Esophagus squamous epithelium (tissue), 5 donors: ENCODE results near the gene ANK3. TPM values are rescaled to one million over a fixed set of nuclear protein-coding genes. Genes with fewer than 3 reads are reported as not detected.

Source experiments
- DNase-seq: peaks from one replicate; lab custom pipeline; 2025; lab: John Stamatoyannopoulos, UW
- H3K27ac ChIP-seq, 4 donors: fragments of 200-600 bp; sonication (generic); one replicate each; pipeline ENCODE4 v1.5.1; 2016 to 2019; ENCODE audit warnings: mild to moderate bottlenecking in 1 of 4
- H3K27me3 ChIP-seq, 4 donors: fragments of 200-600 bp; sonication (generic); 1 replicate in 3 of 4; 2 replicates in 1 of 4; pipeline versions ENCODE4 v1.5.1 to v1.6.0; 2017 to 2021; ENCODE audit warnings: antibody characterized with exemption in 1 of 4
- H3K36me3 ChIP-seq, 3 donors: fragments of 200-600 bp; sonication (generic); one replicate each; pipeline ENCODE4 v1.5.1; 2016 to 2019
- H3K4me1 ChIP-seq, 3 donors: fragments of 200-600 bp; sonication (generic); one replicate each; pipeline ENCODE4 v1.5.1; 2017 to 2019
- H3K4me3 ChIP-seq, 4 donors: fragments of 200-600 bp; sonication (generic); 1 replicate in 3 of 4; 2 replicates in 1 of 4; pipeline ENCODE4 v1.5.1; 2016 to 2019; ENCODE audit warnings: mild to moderate bottlenecking in 2 of 4, moderate library complexity in 1 of 4
- H3K9me3 ChIP-seq, 3 donors: fragments of 200-600 bp; sonication (generic); one replicate each; pipeline ENCODE4 v1.5.1; 2016 to 2019
- POLR2A ChIP-seq, 4 donors: fragments of 450-650 bp; IDR thresholded peaks; one replicate each; pipeline ENCODE4 v1.6.1; 2017; ENCODE audit warnings: antibody characterized with exemption in 4 of 4, mild to moderate bottlenecking in 4 of 4, moderate library complexity in 3 of 4
- WGBS, 2 donors: methylation state at CpG; one replicate each; pipeline ENCODE4 v1.1.5; 2018; 5-methylcytosine and 5-hydroxymethylcytosine counted together
- intact Hi-C: fragments of 100-400 bp; cut with DNase I; formaldehyde crosslinking; loops from one replicate; pipeline ENCODE4 v1.15.0; 2022
- total RNA-seq, 4 donors: library from RNA; depleted of rRNA; stranded (reverse); fragments of >200 nt; gene quantifications; one replicate each; pipeline ENCODE4 v1.1.0, GENCODE V29; 2016
- TF ChIP-seq, protein P1 (sequence below), 6 experiments: fragments of 450-650 bp in 4 of 6; fragments of 200-600 bp in 2 of 6; sonication (generic) in 2 of 6; IDR thresholded peaks; one replicate each; pipeline ENCODE4 v1.5.1; 2016 to 2019; ENCODE audit warnings: antibody characterized with exemption in 6 of 6, mild to moderate bottlenecking in 4 of 6, moderate library complexity in 4 of 6
- donor health status: DM: yes; HTN: yes; CAD: no.

Gene ANK3
- total RNA-seq, 4 donors from 2014 or later, result 23.1 to 59.1 (median 33.0) TPM

DNA sequence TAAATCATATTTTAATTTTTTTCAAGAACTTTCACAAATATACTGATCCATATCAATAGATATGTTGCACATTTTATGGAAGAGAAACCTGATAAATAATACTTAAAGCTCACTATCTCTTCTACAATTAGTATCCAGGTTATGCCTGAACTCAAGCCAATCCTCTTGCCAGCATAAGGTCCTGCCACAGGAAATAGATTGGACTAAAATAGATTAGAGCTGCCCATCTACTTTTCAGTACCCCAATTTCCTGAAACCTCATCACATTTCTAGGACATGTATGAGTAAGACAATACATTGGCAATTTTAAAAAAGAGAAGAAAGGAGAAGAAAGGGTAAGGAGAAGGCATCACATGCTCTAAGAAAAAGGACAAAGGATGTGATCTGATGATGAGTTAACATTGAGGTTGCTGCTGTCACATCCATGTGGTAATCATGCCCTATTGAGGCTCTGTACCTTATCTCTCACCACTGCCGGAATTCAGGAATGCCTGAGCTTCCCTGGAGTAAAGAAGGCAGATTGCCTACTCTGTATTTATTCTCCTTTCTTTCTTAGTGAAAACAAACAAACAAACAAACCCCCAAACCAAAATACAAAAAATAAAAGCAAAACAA, 199.7 kb downstream of the ANK3 start:
- no peaks in the 10 kb centered on the region for H3K4me1 ChIP-seq
- no peaks in the 10 kb centered on the region for H3K27me3 ChIP-seq
- DNase-seq, result no peak
- TF ChIP-seq, protein P1, sequence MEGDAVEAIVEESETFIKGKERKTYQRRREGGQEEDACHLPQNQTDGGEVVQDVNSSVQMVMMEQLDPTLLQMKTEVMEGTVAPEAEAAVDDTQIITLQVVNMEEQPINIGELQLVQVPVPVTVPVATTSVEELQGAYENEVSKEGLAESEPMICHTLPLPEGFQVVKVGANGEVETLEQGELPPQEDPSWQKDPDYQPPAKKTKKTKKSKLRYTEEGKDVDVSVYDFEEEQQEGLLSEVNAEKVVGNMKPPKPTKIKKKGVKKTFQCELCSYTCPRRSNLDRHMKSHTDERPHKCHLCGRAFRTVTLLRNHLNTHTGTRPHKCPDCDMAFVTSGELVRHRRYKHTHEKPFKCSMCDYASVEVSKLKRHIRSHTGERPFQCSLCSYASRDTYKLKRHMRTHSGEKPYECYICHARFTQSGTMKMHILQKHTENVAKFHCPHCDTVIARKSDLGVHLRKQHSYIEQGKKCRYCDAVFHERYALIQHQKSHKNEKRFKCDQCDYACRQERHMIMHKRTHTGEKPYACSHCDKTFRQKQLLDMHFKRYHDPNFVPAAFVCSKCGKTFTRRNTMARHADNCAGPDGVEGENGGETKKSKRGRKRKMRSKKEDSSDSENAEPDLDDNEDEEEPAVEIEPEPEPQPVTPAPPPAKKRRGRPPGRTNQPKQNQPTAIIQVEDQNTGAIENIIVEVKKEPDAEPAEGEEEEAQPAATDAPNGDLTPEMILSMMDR (IDR thresholded peaks at IDR 0.05), result no peak
- no peak for TF ChIP-seq POLR2A (IDR thresholded peaks at IDR 0.05)
- H3K27ac ChIP-seq, result no peak overlapping the region
- no peak overlapping the region for H3K4me3 ChIP-seq
- intact Hi-C loops, result no loop called here
- 89 to 93% methylated on average over 1 of the region's 1 CpG for WGBS, 2 donors
- H3K36me3 ChIP-seq, result peaks cover 0 to 62% (median 0%) of the 10 kb centered on the region in 3 donors
- no peaks in the 10 kb centered on the region for H3K9me3 ChIP-seq

DNA sequence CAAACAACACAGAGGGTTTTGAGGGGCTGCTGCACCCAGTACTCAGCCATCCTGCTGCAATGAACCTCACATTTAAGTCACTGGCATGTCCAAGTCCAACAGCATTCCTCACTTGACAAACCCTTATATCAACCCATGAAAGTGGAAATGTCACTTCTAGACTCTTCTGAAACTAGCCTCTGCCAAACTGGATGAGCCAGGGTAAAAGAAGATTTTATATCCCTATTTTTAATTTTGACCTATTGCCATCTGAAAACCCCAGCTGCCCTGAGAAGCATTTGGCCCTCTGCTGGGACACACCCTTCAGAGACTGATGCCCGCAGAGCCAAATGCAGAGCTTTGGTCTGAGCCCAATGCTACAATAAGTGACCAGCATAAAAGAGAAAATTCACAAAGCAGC, 201.1 kb downstream of the ANK3 start:
- intact Hi-C loops, result no loop called here
- Histone ChIP-seq H3K36me3 (peaks cover 0 to 49% (median 0%) of the 10 kb centered on the region in 3 donors), H3K4me3 (no peak overlapping the region), H3K27me3 (no peaks in the 10 kb centered on the region), H3K9me3 (no peaks in the 10 kb centered on the region), H3K27ac (no peak overlapping the region), H3K4me1 (no peaks in the 10 kb centered on the region)
- TF ChIP-seq POLR2A (IDR thresholded peaks at IDR 0.05), result no peak
- TF ChIP-seq, protein P1 (IDR thresholded peaks at IDR 0.05), result no peak
- WGBS, 2 donors, result 80 to 87% methylated on average over 1 of the region's 1 CpG
- no peak for DNase-seq

DNA sequence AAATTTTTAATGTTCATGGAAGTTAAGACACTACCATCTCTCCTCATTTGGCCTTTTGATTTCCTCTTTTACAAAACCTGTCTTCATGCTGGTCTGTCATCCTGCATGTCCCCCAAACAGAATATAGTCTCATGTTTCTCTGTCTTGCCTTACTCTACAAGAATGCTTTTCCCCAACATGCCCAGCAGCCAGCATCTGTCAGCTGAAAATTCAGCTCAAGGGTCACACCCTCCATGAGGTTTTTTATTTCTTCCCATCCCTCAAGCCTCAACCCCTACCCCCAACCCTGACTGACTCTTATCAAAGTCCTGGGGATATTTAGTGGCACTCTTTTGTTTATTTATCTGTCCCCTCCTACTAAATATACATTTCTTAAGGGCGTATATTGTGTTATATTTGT, 202.0 kb downstream of the ANK3 start:
- no peaks in the 10 kb centered on the region for H3K9me3 ChIP-seq
- no peak for DNase-seq
- peaks cover 0 to 40% (median 0%) of the 10 kb centered on the region in 3 donors for H3K36me3 ChIP-seq
- H3K4me3 ChIP-seq, result no peak overlapping the region
- intact Hi-C loops, result no loop called here
- no peak for TF ChIP-seq POLR2A (IDR thresholded peaks at IDR 0.05)
- TF ChIP-seq, protein P1 (IDR thresholded peaks at IDR 0.05), result no peak
- WGBS, 2 donors, result 80 to 88% methylated on average over 1 of the region's 1 CpG
- no peaks in the 10 kb centered on the region for H3K27me3 ChIP-seq
- no peak overlapping the region for H3K27ac ChIP-seq
- H3K4me1 ChIP-seq, result no peaks in the 10 kb centered on the region

DNA sequence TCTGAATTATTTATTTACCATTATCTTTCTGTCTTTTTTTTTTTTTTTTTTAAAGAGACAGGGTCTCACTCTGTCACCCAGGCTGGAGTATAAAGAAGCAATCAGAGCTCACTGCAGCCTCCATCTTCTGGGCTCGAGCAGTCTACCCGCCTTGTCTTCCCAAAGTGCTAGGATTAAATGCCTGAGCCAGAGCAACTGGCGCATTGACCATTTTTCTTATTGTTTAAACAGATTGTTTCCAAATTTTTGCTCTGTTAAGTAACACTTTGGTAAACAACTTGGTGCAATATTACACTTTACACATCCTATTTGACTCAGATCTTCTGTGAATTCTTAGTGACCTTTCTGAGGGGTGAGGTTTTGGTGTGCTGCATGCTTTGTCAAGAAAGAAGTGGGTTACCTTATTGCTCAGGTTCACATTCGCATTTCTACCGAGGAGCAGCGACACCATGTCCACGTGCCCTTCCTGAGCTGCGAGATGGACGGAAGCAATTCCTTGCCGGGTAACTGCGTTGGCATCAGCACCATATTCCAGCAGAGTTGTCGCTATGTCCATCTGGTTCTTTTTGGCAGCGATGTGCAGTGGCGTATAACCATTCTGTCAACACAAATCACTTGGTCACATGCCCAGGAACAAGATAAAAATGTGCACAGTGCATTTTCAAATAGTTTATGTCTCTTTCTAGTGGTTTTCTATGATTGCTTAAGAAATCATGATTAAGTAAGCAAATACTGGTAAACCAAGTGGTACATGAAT, 203.2 kb downstream of the ANK3 start:
- H3K27me3 ChIP-seq, result no peaks in the 10 kb centered on the region
- H3K9me3 ChIP-seq, result no peaks in the 10 kb centered on the region
- H3K4me1 ChIP-seq, result no peaks in the 10 kb centered on the region
- H3K36me3 ChIP-seq, result peaks cover 0 to 30% (median 0%) of the 10 kb centered on the region in 3 donors
- no peak overlapping the region for H3K4me3 ChIP-seq
- WGBS, 2 donors, result 73 to 90% methylated on average over 14 of the region's 14 CpGs
- no peak for DNase-seq
- intact Hi-C loops, result no loop called here
- TF ChIP-seq POLR2A (IDR thresholded peaks at IDR 0.05), result no peak
- TF ChIP-seq, protein P1 (IDR thresholded peaks at IDR 0.05), result no peak
- H3K27ac ChIP-seq, result peak overlapping the region in 1 of 4 donors; percentile 47

DNA sequence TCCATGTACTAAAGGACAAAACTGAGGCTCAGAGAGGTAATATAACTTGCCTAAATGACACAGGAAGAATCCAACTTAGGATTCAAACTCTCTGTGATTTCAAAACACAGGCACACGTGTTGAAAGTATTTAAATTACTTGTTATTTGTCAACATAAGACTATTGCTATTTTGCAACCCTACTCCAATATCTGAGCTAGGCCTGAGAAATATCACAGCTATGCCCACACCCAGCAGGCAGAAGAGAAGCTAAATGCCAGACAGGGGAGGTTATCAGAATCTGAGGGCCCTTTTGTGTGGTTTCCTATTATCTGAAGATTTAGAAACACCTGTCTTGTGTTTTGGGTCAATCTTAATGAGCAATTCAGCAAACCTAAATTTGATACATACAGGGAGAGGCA, 204.3 kb downstream of the ANK3 start:
- DNase-seq, result no peak
- WGBS, 2 donors, result 40 to 65% methylated on average over 1 of the region's 1 CpG
- intact Hi-C loops, result no loop called here

More for the DNA sequence above, 204.3 kb downstream of the ANK3 start:
- Histone ChIP-seq H3K4me1 (no peaks in the 10 kb centered on the region), H3K9me3 (no peaks in the 10 kb centered on the region), H3K27ac (peak overlapping the region in 1 of 4 donors; percentile 34), H3K27me3 (no peaks in the 10 kb centered on the region), H3K4me3 (no peak overlapping the region), H3K36me3 (peaks cover 0 to 31% (median 0%) of the 10 kb centered on the region in 3 donors)
- TF ChIP-seq, protein P1 (IDR thresholded peaks at IDR 0.05), result no peak
- TF ChIP-seq POLR2A (IDR thresholded peaks at IDR 0.05), result no peak
